Raji (cell line): Measurements from ENCODE around the gene ZNF546.

ENCODE experiments used
- POLR2A ChIP-seq: IDR thresholded peaks from 2 replicates; pipeline ENCODE4 v1.6.1; 2011; ENCODE audit warnings: low read depth, low read length, control low read depth; ENCODE audit not compliant: insufficient read depth

Gene ZNF546

DNA sequence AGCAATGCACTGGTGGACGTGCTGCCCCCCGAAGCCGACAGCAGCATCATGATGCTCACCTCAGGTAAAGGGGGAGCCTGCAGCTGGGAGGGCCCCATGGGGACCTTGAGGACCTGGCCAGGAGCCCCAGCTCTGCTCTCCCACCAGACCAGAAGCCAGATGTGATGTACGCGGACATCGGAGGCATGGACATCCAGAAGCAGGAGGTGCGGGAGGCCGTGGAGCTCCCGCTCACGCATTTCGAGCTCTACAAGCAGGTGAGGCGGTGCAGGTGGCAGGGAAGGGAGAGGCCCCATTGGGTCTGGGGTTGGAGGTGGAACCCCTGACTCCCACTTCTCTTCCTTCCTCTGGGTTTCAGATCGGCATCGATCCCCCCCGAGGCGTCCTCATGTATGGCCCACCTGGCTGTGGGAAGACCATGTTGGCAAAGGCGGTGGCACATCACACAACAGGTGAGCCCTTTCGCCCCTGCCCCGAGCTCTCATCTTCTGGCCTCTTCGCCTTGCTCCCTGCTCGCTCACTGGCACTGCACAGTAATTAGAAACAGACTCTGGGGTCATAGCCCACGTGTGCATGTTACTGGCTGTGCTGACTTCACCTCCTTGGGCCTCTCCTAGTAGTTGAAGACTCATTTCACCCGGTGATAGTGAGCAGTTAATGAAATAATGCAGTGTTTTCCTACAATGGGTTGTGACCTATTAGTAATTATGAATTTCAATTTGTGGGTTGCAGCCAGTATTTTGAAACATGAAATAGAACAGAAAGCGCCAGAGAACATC lies 22.3 kb upstream of the ZNF546 start:
- TF ChIP-seq POLR2A: no peak

DNA sequence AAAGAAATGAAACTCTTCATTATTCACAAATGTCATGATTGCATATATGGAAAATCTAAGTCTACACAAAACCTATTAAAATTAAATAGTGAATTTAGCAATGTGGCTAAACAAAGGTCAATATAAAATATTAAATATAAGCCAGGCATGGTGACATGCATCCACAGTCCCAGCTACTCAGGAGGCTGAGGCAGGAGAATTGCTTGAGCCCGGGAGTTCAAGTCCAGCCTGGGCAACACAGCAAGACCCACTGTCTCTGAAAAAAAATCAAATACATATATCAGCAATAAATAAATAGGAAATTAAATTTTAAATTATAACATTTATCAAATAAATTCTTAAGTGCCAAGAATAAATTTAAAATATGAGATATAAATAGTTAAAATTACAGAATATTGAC lies 14.0 kb upstream of the ZNF546 start:
- TF ChIP-seq POLR2A: no peak

DNA sequence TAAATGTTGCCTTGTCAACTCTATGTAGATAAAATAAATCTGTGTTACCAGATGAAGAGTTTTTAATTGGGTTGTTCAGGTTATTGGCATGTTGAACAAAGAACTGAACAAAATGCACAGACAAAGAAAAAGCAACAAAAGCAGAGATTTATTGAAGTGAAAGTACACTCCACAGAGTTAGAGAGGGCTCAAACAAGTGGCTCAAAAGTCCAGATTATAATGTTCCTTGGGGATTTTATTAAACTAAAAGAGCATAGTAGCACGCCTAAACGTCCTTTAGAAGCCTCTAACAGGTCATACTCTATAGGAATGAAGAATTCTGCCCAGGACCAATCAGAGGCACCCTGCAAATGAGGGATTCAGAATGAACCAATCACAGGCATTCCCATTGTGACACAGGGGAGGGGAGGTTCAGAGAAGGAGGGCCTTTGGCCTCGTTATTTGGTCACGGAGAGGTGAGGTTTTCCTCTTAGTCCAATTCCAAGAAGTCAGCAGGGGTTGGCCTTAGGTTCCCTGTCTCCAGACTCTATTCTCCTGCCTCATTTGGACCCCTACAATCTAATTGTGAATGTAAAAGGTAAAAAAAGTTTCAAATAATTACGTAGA lies 13.1 kb upstream of the ZNF546 start:
- TF ChIP-seq POLR2A: no peak

DNA sequence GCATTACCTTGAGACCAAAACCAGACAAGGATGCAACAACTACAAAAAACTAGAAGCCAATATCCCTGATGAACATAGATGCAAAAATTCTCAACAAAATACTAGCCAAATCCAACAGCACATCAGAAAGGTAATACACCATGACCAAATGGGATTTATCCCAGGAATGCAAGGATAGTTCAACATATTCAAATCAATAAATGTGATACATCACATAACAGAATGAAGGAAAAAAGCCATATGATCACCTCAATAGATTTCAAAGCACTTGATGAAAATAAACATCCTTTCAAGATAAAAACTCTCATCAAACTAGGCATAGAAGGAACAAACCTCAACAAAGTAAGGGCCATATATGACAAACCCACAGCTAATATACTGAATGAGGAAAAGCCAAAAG lies 10.2 kb upstream of the ZNF546 start:
- TF ChIP-seq POLR2A: no peak

DNA sequence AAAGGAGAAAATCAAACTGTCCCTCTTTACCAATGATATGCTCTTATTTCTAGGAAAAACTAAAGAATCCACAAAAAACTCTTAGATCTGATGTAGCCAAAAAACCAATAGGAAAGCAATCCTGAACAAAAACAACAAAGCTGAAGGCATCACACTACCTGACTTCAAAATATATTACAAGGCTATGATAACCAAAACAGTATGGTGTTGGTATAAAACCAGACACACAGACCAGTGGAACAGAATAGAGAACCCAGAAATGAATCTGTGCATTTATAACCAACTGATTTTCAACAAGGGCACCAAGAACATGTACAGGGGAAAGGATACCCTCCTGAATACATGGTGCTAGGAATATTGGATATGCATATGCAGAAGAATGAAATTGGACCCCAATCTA lies 9.7 kb upstream of the ZNF546 start:
- no peak for TF ChIP-seq POLR2A

DNA sequence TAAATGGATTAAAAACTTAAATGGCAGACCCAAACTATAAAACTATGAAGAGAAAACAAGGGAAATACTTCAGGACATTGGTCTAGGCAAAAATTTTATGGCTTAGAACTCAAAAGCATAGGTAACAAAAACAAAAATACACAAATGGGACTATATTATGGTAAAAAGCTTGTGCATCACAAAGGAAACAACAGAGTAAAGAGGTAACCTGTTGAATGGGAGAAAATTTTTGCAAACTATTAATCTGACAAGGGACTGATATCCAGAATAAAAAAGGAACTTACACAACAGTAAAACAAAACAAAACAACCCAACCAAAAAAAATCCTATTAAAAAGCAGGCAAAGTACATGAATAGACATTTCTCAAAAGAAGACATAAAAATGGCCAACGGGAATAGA lies 9.3 kb upstream of the ZNF546 start:
- no peak for TF ChIP-seq POLR2A

DNA sequence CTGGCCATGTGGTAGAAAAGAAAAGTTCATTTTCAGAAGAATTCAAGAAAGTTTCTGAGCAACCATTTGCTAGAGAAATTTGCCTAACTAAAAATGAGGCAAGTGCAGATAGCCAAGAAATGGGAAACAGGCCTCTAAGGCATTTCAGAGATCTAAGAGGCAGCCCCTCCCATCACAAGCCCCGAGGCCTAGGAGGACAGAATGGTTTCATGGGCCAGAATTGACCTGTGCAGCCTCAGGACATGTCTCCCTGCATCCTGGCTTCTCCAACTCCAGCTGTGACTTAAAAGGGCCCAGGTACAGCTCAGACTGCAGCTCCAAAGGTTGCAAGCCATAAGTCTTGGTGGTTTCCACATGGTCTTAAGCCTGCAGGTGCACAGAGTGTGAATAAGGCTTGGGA lies 3.3 kb upstream of the ZNF546 start:
- TF ChIP-seq POLR2A: no peak

DNA sequence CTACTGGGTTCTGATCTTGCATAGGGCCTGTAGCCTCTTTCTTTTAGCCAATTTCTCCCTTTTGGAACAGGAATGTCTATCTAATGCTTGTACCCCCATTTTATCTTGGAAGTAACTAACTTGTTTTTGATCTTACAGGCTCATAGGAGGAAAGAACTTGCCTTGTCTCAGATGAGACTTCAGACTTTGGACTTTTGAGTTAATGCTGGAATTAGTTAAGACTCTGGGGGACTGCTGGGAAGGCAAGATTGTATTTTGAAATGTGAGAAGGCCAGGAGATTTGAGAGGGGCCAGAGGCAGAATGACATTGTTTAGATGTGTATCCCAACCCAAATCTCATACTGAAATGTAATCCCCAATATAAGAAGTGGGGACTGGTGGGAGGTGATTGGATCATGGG lies 2.5 kb upstream of the ZNF546 start:
- TF ChIP-seq POLR2A: no peak

DNA sequence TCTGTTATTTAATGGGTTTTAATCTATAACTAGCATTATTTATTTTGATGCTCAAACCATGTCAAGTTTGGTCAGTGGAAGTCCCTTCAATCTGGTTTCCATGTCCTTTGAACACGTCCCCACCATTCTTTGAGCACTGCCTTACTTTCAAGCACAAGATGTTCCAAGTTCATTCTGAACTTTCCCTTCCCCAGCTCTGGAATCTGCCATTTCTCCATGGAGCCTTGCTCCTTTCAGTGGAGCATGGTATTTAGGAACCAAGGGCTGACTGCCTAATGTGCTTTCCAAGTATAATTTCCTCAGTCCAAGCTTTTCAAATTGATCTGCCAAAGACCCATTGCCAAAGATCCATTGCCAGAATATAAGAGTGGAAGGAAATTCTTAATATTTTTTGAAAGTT lies 1.1 kb upstream of the ZNF546 start:
- TF ChIP-seq POLR2A: no peak

DNA sequence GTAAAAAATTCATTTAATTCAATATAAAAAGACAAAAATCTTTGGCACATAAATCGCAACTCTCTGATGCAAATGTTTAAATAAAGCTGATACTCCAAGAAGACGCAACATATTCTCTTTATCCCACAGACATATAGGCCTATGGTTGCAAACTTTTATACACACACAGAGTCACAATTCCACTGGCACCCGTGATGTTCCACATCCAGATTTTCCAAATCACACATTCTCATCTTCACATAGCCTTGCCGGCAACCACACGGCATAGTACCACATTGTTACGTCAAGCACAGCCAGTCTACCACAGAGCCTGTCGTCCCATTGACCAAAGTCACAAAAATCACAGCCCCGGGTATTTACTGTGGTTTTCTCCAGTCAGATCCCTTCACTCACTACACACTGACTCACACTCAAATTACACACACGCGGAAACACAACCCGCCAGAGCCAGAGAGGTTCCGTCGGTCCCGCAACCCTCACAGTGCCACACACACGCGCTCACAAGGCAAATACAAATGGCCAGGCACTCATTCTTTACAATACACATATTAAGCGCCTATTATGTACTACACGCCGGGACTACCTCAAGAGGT lies 546 bp upstream of the ZNF546 start:
- no peak for TF ChIP-seq POLR2A

DNA sequence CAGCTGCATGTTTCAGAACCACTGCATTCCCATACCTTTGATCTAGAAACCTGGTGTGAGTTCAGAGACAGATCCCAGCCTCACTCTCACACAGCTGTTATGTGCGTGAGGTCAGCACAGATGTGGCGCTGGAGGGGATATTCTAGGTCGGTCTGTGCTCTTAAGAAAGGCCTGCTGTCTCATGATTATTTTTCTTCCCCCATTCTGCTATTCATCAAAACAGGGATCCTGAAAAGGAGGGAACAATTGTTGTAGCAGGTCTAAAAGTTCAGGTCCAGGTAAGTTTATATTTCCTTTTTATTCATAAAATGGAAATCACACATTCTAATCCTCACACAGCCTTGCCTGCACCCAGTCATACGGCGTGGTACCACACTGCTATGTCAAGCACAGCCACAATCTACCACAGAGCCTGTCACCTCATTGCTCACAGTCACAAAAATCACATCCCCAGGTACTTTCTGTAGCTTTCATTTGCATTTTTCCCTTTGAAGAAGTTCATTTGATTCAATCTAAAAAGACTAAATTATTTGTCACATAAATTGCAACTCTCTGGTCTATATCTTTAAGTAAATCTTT lies 867 bp downstream of the ZNF546 start:
- TF ChIP-seq POLR2A: no peak

DNA sequence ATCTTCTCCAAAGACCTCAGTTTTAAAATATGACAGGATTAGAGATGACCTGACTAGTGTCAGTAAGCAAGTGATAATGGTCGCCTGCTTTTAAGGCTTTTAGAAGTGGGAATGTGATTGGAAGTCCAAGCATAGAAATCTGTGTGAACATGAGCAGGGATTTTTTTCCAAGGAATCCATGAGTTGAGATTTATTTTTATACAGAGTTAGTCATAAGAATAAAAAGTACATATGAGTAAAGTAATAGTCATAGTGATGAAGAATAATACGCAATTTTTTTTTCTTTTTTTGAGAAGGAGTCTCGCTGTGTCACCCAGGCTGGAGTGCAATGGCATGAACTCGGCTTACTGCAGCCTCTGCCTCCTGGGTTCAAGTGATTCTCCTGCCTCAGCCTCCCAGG lies 1.6 kb downstream of the ZNF546 start:
- TF ChIP-seq POLR2A: no peak

DNA sequence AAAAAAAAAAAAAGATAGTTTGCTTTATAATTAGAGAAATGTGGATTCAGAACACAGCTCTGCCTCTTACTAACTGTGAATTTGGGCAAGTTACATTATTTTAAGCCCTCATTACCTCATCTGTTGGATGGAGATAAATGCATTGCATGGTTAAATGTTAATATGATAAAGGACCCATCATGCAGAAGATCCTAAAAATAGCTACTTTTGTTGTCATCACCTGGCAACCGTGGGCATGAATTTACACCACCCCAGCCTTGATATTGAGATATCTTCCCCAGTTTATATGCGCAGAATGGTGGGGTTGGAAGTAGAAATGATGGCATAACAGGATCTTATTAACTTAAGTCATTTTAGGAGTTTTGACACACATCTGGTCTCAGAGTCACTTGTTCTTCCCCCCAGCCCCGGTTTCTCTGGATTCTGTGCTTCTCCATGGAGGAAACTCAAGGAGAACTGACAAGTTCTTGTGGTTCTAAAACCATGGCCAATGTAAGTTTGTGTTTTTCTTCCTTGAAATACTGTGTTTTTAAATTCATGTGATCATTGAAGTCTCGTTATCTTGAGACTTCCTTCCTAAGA lies 8.9 kb downstream of the ZNF546 start:
- no peak for TF ChIP-seq POLR2A

DNA sequence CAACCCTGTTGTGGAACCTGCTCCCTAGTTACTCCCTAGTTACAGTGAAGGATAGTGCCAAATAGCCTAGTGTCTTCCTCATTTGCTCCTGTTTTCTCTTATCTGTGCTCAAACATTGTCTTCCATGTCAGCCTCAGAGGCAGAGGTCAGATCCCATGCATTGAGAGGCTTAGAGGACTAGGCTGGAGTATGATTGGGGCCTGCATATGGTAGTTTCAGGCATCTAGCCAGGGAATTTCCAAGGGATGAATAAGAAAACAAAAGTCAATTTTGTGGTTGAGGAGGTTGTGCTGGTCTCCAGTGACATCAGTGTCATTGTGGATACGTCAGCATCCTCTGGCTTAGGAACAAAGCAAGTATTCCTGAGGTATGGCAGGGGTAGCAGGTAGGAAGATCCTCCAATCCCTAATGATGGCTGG lies 9.4 kb downstream of the ZNF546 start:
- no peak for TF ChIP-seq POLR2A

DNA sequence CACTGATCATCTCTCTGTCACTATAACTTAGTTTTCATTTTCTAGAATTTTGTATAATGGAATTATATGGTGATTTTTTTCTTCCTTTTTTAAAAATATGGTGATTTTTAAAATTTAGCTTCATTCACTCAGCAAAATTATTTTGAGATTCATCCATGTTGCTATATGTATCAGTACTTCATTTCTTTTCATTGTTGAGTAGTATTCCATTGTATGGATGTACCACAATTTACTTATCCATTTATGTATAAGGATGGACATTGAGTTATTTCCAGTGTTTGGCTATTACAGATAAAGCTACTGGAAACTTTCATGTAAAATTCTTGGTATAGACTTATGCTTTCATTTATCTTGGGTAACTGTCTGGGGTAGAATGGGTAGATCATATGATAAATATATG lies 12.8 kb downstream of the ZNF546 start:
- no peak for TF ChIP-seq POLR2A

DNA sequence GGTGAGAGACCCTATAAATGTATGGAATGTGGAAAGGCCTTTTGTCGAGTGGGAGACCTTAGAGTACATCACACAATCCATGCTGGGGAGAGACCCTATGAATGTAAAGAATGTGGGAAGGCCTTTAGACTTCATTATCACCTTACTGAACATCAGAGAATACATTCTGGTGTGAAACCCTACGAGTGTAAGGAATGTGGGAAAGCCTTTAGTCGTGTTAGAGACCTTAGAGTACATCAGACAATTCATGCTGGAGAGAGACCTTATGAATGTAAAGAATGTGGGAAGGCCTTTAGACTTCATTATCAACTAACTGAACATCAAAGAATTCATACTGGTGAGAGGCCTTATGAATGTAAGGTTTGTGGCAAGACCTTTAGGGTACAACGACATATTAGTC lies 17.1 kb downstream of the ZNF546 start:
- TF ChIP-seq POLR2A: no peak
